ENCODE data around the gene LRRC75B. TPM values are rescaled to one million over a fixed set of nuclear protein-coding genes. Genes with fewer than 3 reads are reported as not detected.
A peak's percentile ranks its signal among the peaks of the same experiment; 100 is the strongest.

Gene LRRC75B
- total and polyA plus RNA-seq, 2 of the 13 experiments (the other 11 are each of a cell fraction or from before 2014, with no cell fraction given) = 11.8 to 34.8 TPM

GRCh38 chr22:24554313-24555164 lies 38.3 kb downstream of the LRRC75B start, which contains the start of gene GUCD1 (continued):
- TF ChIP-seq ZNF775 (CRISPR knock-in tag; IDR thresholded peaks at IDR 0.05; ENCODE audit: borderline replicate concordance) (no peak), HDAC1 (CRISPR knock-in tag; IDR thresholded peaks at IDR 0.05) (peak; percentile 33; the same call in 1 of the 2 replicates), FOXA3 (CRISPR knock-in tag; IDR thresholded peaks at IDR 0.05) (peak; percentile 35), E2F5 (CRISPR knock-in tag; conservative IDR thresholded peaks at IDR 0.05) (0 out of 2 replicates have a peak, but pooled peaks have one; percentile 21), ZNF609 (CRISPR knock-in tag; IDR thresholded peaks at IDR 0.05; ENCODE audit: borderline replicate concordance) (0 out of 2 replicates have a peak, but pooled peaks have one; percentile 42), MAFG (CRISPR knock-in tag; IDR thresholded peaks at IDR 0.05) (no peak), SP4 (CRISPR knock-in tag; IDR thresholded peaks at IDR 0.05) (peak; percentile 64), MAFK (conservative IDR thresholded peaks at IDR 0.05 in 1 of 2, IDR thresholded peaks at IDR 0.05 in 1 of 2; ENCODE audit: low read length in 2 of 2) (no peak), ZNF431 (CRISPR knock-in tag; IDR thresholded peaks at IDR 0.05; ENCODE audit: borderline replicate concordance, low read depth) (no peak), ZSCAN31 (CRISPR knock-in tag; IDR thresholded peaks at IDR 0.05; ENCODE audit: low read depth) (peak; percentile 30; the same call in 1 of the 2 replicates), ESRRA (CRISPR knock-in tag; IDR thresholded peaks at IDR 0.05; ENCODE audit: low read depth) (peak; percentile 40; the same call in 1 of the 2 replicates), NCOA1 (CRISPR knock-in tag; IDR thresholded peaks at IDR 0.05) (peak; percentile 52), GZF1 (CRISPR knock-in tag; IDR thresholded peaks at IDR 0.05) (no peak), CHCHD3 (CRISPR knock-in tag; IDR thresholded peaks at IDR 0.05) (0 out of 2 replicates have a peak, but pooled peaks have one; percentile 71), PAX8 (CRISPR knock-in tag; IDR thresholded peaks at IDR 0.05; ENCODE audit: borderline replicate concordance) (no peak), CCDC6 (CRISPR knock-in tag; IDR thresholded peaks at IDR 0.05) (no peak), WIZ (CRISPR knock-in tag; IDR thresholded peaks at IDR 0.05) (0 out of 2 replicates have a peak, but pooled peaks have one; percentile 18), LCORL (IDR thresholded peaks at IDR 0.05) (no peak), LCORL (CRISPR knock-in tag; IDR thresholded peaks at IDR 0.05) (peak; percentile 20), BHLHE40 (IDR thresholded peaks at IDR 0.05; ENCODE audit: low read length) (no peak), FOXM1 (CRISPR knock-in tag; IDR thresholded peaks at IDR 0.05) (no peak), EZH2 (conservative IDR thresholded peaks at IDR 0.05; ENCODE audit: low read depth, low read length) (no peak)
- TF ChIP-seq, protein P1, sequence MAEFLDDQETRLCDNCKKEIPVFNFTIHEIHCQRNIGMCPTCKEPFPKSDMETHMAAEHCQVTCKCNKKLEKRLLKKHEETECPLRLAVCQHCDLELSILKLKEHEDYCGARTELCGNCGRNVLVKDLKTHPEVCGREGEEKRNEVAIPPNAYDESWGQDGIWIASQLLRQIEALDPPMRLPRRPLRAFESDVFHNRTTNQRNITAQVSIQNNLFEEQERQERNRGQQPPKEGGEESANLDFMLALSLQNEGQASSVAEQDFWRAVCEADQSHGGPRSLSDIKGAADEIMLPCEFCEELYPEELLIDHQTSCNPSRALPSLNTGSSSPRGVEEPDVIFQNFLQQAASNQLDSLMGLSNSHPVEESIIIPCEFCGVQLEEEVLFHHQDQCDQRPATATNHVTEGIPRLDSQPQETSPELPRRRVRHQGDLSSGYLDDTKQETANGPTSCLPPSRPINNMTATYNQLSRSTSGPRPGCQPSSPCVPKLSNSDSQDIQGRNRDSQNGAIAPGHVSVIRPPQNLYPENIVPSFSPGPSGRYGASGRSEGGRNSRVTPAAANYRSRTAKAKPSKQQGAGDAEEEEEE (CRISPR knock-in tag; IDR thresholded peaks at IDR 0.05; ENCODE audit: borderline replicate concordance) = no peak

Measured in HepG2 (cell line).